ENCODE measurements around the gene C2CD4C.
"Not testable (repeated sequence)": the region's sequence is repeated elsewhere in the genome, so short reads cannot be mapped to it uniquely, and the experiment has no call there.

C2CD4C gene

GRCh38 chr19:364496-365287 is 44.3 kb downstream of the C2CD4C start:
- no peak for DNase-seq (ENCODE audit: low read depth)

GRCh38 chr19:362683-363082 is 46.3 kb downstream of the C2CD4C start:
- DNase-seq (ENCODE audit: low read depth), result no peak

- DNase-seq (ENCODE audit: low read depth), result no peak
Observed at GRCh38 chr19:362154-362553, 46.8 kb downstream of the C2CD4C start.

GRCh38 chr19:359653-359925 is 49.4 kb downstream of the C2CD4C start:
- no peak for DNase-seq (ENCODE audit: low read depth)

- not testable (repeated sequence) for DNase-seq (ENCODE audit: low read depth)
Observed at GRCh38 chr19:355536-355935, 53.4 kb downstream of the C2CD4C start.
